Esophagus muscularis mucosa (tissue), 4 donors: ENCODE results near the gene MALL.

Experiments used
- CTCF ChIP-seq, 3 experiments: fragments of 200-600 bp in 2 of 3; fragments of 450-650 bp in 1 of 3; sonication (generic) in 2 of 3; IDR thresholded peaks; one replicate each; pipeline ENCODE4 v1.5.1; 2017 to 2019; ENCODE audit warnings: antibody characterized with exemption in 3 of 3, mild to moderate bottlenecking in 2 of 3, moderate library complexity in 1 of 3
- EP300 ChIP-seq: sonication (generic); formaldehyde crosslinking; IDR thresholded peaks from one replicate; pipeline ENCODE4 v1.6.1; 2017; ENCODE audit warnings: antibody characterized with exemption
- POLR2A ChIP-seq: fragments of 450-650 bp; IDR thresholded peaks from one replicate; pipeline ENCODE4 v1.6.1; 2017; ENCODE audit warnings: antibody characterized with exemption, moderate library complexity, mild to moderate bottlenecking, low read depth
- POLR2AphosphoS5 ChIP-seq, 2 donors: sonication (generic); formaldehyde crosslinking; IDR thresholded peaks; one replicate each; pipeline ENCODE4 v1.6.1; 2017; ENCODE audit warnings: antibody characterized with exemption in 2 of 2

GRCh38 chr2:110104025-110104771, 11.4 kb downstream of the MALL start:
- no peak for TF ChIP-seq CTCF (IDR thresholded peaks at IDR 0.05)
- TF ChIP-seq POLR2AphosphoS5 (IDR thresholded peaks at IDR 0.05): no peak
- no peak for TF ChIP-seq POLR2A
- no peak for TF ChIP-seq EP300
